ENCODE measurements around the gene ST7.

The ST7 gene

DNA sequence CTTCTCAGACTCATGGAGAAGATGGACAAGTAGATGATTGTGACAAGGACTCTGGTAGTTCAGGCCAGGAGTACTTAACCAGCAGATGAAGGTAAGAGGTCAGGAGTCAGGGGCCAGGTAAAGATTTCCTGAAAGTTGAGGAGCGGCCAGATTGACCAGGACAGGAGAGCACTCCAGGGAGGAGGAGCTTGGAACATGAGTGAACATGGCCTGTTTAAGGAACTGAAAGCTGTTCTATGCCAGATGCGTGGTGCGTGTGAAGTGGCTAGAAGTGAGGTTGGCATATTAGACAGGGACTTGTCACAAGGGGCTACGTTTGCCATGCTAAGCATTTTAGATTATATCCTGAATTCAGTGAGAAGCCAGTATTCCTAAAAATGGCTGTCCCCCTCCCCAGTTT, 212.4 kb downstream of the ST7 start:
- DNase-seq = no peak

DNA sequence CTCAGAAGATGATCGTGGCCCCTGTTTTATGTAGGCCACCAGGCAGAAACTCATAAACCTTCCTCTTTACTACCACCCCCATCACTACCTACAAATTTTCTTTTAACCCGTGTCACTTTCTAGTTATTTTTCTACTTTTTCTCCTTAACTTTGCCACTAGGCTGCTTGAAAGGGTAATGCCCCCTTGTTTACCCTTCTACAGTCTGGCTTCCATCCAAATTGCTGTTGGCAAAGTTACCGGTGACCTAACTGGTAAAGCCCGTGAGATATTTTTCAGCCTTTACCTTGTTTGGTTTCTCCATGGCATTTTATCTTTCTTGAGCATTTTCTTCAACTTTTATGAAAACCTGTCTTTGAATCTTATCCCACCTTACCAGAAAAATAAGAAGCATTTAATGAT, 216.6 kb downstream of the ST7 start:
- DNase-seq = peak; percentile 26

DNA sequence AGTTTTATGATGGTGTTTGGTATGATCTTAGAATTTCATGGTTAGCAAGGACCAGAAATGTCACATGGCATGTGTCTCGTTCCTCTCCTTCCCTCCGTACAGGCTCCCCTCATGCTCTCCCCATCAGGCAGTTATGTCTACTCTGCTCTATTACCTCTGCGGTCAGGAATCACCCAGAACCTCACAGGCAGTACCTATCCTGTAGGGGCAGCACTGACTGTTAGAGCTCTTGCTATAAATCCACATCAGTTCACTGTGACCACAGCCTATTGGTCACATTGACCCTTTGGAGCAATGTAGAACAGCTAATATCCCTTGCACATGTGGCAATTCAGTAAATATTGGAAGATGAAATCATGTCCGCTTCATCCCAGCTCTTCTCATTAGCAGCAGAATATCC, 217.8 kb downstream of the ST7 start:
- no peak for DNase-seq

DNA sequence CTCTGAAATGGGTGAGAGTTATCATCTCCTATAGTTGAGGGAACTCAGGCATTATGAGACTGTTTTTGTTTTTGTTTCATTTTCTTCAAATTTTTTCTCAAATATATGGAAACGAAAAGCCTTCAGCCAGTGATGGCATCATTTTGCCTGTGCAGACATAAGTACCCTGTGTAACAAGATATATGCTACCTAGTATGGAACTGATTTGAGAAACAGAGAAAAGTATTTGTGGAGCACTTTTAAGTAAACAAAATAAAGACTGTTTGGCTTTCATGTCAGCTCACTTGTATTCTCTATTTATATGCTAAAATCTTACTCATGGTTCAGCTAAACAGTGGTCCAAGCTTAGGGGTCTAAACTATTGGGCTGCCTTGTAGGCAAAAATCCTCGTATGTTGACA, 219.0 kb downstream of the ST7 start:
- no peak for DNase-seq

DNA sequence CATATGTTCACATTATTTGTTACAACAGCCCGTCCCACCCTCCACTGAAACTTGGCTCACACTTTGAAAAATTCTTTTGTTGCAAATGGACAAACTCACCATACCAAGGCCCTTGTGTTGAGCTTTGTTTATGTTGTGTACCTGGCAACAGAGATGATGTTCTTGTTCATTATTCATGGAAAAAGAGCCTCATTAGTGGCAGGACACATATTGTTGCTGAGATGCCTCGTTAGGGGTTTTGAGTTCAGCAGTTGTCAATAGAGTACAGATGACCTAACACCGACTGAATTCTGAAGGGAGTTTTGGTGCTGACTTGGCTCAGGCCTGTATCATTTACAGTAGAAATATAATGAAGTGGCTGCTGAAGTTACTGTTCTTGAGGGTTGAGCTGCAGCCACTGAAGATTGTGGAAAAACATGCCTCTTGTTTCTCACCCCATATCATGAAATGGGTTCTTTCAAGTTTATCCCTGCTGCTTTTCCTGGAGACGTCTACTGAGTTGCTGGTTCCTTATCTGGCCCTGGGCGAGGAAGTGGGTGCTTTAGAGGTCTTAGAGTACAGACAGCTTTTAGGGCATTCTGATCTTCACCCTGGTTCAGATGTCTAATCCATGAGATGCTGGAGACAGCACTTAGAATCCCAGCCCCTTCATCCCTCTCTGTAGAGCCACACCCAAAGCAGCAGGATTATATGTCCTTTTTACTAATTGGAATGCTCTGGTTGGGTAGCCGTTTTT, 219.9 kb downstream of the ST7 start:
- no peak for DNase-seq

DNA sequence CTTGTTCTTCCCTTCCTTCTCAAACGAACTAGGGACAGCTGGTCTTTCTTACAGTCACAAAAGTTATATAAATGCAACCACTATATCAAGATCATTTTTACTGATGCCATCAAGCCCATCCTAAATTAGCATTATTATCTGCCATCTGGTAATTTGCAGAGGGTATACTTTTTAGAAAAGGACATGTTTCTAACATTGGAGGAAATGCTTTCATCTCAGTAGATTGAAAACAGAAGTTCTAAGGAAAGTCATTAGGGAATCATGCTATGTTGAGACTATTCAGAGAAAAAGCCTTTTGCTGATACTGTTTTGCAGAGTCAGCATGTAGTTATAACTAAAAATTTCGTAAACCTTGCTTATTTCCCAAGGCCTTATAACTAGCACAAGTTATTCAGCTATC, 222.9 kb downstream of the ST7 start:
- DNase-seq = no peak

DNA sequence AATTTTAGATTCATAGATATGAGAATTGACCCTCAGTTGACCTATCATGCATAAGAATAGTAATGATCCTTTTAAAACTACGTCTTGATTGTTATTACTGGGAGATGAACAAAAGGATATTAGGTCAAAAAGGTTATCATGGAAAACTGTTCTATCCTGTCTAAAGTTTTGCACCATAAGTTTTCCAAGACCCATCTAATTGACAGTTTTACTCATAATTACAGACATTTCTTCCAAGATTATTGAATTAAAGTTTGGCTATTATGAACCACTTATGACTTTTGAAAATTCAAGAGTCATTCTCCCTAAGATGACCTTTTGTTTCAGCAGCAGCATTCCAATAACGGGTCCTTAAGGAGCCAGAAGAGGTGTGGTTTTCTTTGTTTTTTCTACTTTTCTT, 225.3 kb downstream of the ST7 start:
- no peak for DNase-seq

DNA sequence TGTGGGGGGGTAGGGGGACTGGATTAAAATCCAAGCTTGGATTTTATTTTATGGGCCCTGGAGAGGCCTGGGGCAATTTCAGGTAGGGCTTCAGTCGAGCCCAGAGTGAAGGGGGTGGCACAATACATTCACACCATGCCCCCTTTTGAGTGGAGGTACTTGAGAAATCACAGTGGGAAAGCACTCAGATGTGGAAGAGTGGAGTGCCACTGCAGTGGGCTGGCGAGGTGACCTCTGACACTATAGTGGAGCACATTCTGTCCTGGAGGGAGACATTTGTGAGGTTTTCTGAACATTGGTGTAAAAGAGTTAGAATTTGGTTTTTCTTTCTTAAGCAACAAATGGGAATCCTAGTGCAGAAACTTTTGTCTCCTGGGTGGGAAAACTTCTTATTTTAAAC, 226.4 kb downstream of the ST7 start:
- no peak for DNase-seq

DNA sequence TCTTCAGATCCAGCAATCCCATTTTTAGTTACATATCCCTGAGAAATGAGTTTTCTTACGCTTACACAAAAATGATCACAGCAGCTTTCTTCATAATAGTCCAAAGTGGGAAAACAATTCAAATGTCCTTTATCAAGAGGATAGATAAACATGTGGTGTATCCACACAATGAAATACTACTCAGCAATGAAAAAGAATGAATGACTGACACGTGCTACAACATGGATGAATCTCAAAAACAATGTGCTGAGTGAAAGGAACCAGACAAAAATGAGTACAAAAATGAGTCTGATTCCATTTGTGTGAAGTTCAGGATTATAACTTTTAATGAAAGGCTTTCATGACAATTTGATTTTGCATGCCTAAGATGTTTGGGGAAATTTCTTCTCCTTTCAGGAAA, 230.4 kb downstream of the ST7 start:
- DNase-seq = no peak

DNA sequence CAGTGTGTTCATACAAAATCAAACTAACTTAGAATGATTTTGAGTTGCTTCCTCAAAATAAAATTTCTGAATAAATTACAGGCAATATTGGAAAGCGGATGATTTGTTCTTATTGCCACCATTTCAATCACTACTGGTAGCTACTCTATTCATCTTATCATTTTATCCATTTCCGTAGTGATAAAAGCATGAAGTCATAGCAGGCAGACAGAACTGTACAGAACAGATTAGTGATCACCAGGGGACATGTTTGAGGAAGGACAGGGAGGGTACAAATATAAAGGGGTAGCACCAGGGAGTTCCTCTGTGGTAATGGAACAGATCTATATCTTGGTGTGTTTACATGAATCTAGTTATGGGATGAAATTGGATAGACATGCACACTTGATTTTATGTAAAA, 231.1 kb downstream of the ST7 start:
- DNase-seq = no peak

DNA sequence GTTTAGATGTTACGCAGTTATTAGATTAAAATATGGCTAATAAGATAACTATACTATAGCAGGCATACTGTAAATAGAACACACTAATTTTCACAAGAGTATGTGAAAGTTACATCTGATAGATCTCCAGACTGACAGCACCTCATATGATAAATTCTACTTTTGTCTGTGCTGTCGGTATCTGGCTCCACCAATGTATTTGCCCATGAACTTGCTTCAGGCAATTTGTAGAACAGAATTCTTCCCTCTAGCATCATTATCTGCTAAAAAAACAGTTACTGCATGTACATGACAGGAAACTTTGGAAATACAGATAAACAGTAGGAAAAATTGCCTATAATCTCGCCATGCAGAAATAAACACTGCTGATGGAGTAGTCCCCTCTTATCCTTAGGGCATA, 231.8 kb downstream of the ST7 start:
- DNase-seq = no peak

DNA sequence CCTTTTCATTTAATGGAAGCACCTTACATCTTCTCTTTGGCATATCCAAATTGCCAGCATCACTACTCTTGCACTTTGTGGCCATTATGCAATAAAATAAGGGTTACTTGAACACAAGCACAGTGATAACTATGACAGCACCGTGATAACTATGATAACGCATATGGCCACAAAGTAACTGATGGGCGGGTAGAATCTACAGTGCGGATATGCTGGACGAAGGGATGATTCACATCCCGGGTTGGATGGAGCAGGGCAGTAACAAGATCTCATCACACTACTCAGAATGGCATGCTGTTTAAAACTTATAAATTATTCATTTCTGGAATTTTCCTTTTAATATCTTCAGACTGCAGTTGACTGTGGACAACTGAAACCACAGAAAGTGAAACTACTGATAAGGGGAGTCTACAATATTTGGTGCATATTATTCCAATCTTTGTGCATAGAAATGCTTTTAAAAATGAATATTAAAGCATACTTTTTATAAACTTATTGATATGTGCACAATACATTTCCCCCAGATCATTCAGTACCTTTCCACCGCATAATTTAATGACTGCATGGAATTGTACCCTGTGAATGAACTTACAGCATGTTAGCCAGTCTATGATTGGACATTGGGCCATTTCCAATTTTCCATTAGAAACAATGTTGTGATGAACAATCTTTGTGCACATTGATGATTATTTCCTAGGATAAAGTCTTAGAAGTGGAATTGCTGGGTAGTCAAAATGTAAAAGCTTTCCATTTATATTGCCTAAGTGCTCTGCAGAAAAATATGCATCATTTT, 233.1 kb downstream of the ST7 start:
- DNase-seq = no peak

DNA sequence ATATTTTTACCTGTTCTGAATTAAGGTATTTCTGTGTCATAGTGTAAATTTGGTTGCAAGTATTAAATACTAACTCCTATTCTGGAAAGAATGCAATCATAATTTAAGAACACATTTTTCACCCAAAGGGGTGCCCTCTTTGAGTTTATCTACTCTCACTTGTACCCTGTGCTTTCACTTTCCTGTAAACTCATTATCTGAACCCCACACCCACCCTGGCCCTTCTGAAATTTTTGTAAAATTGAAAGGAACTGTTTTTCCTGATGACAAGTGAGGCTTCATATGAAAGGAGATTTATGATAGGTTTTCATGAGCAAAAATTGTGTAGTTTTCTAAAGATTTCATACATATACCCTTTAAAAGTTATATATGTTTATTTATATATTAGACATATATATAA, 235.1 kb downstream of the ST7 start:
- DNase-seq = no peak

DNA sequence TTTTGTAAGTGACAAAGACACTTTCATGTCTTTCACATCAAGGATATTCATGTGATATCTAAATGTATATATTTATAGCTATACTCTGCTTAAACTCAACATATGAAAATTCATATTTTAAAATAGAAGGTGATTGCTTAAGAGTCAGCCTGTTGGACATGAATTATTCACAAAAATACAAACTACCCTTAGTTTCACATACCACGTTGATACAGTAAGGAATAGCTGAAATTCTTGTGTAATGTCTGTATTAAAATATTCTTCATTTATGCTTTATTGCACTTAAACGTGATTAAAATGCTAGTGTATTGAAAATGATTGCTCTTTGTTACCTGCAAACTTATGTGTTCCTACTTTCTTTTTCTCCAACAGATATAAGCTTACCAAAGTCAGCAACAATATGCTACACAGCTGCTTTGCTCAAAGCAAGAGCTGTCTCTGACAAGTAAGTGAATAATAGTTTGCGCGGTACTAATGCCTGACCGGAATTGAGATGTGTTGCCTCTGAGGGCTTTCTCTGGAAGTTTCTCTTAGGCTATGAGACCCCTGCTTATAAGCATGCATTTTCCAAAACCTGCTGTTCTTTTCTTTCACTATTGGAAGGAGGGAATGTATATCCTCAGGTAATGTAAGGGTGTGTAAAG, 235.8 kb downstream of the ST7 start:
- no peak for DNase-seq

DNA sequence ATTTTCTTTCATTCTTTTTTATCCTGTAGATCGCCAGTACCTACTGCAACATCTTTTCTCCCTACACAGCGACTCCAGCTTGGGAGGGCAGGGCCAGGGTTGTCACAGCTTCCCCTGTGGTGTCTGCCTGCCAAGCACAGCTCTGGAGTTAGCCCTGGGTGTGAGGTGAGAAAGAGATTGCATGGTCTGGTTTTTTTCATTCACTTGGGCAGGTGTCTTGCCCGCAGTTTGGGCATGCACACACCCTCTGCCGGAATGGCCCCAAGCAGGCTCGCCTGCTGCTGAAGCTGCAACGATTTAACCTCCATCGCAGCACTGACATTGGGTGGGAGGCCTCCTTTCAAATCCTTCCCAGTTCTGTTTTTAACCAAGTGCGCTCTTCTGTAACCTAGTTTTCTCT, 236.8 kb downstream of the ST7 start:
- DNase-seq = no peak

DNA sequence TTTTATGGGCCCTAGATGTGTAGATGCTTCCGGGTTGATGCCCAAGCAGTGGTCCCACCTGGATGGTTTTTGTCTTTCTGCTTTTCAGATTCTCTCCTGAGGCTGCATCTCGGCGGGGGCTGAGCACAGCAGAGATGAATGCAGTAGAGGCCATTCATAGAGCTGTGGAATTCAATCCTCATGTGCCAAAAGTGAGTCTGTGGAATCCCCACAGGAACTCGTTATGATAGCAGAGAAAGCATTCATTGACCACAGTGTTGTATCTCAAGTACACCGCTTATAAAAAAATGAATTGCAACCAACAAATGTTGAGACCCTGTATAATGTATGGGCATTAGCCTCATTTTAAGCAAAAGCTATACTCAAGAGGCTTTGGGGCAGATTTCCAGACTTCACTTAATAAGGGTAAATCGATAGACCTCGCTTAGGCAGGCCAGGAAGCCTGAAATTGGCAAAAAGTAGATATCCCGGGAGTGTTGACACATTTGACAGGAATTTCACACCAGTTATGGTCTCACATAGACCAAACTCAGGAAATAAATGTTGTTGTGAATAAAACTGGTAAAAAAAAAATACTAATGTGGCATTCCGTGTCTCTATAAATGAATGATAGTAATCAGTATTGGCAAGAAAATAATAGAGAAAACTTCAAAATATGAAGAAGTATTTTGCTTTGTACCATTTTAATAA, 237.6 kb downstream of the ST7 start:
- DNase-seq = no peak

DNA sequence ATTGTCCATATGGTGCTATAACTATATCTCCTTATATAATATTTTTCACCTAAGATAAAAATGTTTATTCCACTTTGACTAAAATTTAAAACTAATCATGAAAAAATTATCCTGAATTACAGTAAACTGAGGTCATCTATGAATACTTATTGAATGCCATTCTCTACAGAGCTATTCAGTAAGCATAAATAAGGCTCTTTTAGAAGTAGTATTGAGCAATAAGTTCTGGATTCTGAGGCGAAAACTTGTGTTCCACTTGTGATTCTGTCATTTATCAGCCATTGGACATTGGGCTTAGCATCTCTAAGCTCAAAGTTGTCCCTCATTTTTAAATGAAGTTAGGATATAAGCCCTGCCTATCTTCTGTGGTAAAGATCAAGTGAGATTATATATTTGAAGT, 238.8 kb downstream of the ST7 start:
- DNase-seq = no peak

DNA sequence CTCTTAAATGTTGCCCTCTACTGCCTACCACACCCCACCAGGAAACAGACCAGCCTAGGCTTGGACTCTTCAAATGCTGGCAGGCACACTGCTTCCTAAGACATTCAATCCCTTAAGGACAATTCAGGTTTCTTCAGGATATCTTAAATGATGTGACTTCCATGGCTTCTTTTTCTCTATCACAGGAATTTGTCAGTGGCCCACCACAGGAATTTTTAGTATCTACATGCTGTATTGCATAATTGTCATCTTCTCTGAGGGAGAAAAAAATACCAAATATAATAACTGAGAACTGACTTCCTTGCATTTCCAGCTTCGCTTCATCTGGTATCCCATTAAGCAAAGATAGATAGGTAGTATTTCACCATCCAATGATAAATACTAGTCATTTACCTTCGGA, 240.3 kb downstream of the ST7 start:
- DNase-seq = no peak

DNA sequence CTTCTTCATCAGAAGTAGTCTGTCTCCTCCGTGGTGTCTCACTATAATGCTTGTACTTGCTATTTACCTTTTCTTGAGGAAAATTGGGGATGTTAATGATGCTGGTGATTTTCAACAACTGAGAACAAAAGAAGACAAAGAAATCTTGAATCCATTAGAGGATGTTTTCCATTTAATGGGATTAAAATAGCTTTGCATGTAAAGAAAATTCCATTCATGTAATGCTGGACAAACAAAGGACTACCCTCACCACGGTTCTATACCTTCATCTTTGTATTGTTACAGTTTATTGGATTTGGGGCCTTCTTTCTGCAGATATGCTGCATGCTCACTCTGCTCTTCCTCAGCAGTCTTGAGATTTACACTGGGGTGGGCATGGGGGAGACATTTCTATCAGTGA, 241.1 kb downstream of the ST7 start:
- DNase-seq = no peak

DNA sequence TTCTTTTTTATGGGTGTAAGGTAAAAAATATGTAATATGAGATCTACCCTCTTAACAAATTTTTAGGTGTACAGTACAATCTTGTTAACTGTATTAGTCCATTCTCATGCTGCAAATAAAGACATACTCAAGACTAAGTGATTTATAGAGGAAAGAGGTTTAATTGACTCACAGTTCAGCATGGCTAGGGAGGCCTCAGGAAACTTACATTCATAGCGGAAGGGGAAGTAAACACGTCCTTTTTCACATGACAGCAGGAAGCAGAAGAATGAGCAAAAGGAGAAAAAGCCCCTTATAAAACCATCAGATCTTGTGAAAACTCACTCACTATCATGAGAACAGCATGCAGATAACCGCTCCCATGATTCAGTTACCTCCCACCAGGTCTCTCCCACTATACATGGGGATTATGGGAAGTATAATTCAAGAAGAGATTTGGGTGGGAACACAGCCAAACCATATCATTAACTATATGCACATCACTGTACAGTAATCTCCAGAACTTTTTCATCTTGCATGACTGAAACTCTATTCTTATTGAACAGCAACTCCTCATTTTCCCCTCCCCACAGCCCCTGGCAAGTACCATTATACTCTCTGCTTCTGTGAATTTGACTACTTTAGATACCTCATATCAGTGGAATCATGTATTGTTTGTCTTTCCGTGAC, 242.2 kb downstream of the ST7 start:
- DNase-seq = no peak

DNA sequence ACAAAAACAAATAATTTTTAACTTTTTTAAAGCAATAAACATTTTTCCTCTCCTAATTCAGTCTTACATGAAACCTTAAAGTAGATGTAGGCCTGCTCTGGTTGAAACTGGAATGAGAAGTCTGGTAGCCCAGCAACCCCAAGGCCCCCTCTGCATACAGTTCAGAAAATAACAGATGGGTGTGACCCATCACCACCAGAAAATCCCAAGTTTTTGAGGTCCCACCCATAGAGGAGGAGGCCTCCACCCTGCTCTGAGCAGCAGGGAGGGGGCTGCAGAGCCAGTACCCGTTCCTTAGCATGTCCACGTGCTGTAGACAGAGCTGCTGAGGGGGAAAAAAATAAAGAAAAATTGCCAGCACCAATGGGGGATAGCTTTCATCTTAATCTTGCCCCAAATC, 246.8 kb downstream of the ST7 start:
- no peak for DNase-seq

DNA sequence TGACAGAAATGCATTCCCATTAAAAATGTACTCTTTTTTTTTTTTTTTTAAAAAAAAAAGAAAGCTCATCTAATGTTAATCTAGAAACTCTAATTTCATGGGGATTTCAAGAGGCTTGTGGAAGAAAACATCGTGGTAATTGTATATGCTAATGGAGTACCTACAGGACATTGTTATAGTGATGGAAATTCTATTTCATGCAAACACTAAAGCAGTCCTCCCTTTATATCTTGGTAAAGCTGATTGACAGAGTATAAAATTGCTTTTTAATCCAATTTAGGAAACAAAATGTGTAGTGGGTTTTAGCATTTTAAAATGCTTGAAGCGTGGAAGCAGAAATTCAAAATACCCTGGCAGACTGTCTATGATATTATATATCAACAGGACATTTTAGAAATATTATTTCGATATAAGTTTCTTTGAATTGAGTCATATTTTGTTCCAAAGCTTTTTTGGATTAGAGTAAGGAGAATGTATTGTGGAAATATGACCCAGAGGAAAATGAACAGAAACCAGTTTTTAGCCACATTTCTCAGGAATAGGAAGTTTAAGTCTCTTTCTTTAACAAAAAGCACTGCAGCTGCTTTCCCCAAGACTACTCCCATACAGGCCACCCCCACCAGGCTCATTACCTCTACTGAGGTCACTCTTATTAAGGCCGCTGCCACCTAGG, 247.6 kb downstream of the ST7 start:
- no peak for DNase-seq

DNA sequence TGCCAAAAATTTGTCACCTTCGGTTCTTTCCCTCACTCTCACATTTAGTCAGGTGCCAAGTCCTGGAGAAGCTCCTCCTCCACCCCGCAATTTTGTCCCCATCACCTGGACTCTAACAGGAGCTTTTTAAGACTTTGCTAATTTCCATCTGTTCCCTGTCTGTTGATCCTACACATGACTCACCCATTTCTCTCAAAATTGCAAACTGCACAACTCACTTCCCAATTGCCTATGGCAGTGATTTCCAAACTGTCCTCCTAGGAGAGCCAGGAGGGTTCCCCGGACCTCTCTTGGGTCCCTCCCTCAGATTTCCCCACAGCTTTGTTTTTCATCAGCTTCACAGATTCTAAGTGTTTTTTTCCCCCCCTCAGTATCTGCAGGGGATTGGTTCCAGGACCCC, 249.2 kb downstream of the ST7 start:
- no peak for DNase-seq

Measured in NCI-H1694 (cell line).